ENCODE data around the gene N4BP2L1.
"Not testable (repeated sequence)": the region's sequence is repeated elsewhere in the genome, so short reads cannot be mapped to it uniquely, and the experiment has no call there.

N4BP2L1 gene

GRCh38 chr13:32354040-32354439 lies 73.9 kb downstream of the N4BP2L1 start:
- no peak for DNase-seq (ENCODE audit: extremely low read depth, low read depth)
- no peak for TF ChIP-seq CTCF (IDR thresholded peaks at IDR 0.05; ENCODE audit: low read depth, low read length, missing control alignments)
- no peak overlapping the region for H3K4me3 ChIP-seq (replicated peaks; ENCODE audit: low read depth, low read length)

- H3K4me3 ChIP-seq (replicated peaks; ENCODE audit: low read depth, low read length); DNase-seq (ENCODE audit: extremely low read depth, low read depth): not testable (repeated sequence)
Measured at GRCh38 chr13:32350839-32351441, 77.0 kb downstream of the N4BP2L1 start.
